ENCODE results near the gene RALGAPA1. TPM values are rescaled to one million over a fixed set of nuclear protein-coding genes. Genes with fewer than 3 reads are reported as not detected.

Gene RALGAPA1
- total and polyA plus RNA-seq, 2 donors from 2014 or later = 13.3 to 78.7 TPM

DNA sequence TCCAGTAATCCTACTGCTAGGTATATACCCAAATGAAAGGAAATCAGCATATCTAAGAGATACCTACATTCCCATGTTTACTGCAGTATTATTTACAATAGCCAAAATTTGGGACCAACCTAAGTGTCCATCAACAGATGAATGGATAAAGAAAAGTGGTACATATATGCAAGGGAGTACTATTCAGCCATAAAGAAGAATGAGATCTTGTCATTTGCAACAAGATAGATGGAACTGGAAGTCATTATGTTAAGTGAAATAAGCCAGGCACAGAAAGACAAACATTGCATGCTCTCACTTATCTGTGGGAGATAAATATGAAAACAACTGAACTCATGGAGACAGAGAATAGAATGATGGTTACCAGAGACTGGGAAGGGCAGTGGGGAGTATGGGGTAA, 165.6 kb downstream of the RALGAPA1 start:
- Histone ChIP-seq H3K27ac (ENCODE audit: low read depth in 2 of 2, low read length in 2 of 2) (no peak overlapping the region), H3K4me3 (ENCODE audit: low read length in 3 of 3) (no peak overlapping the region), H3K9ac (ENCODE audit: low read length in 3 of 3) (no peak overlapping the region), H3K27me3 (ENCODE audit: control insufficient read depth, insufficient read depth, low read length) (no peaks in the 10 kb centered on the region), H3K4me1 (ENCODE audit: control insufficient read depth in 2 of 3, insufficient read depth in 2 of 3, low read depth in 1 of 3, low read length in 3 of 3) (no peaks in the 10 kb centered on the region), H3K36me3 (ENCODE audit: control insufficient read depth in 2 of 3, insufficient read depth in 3 of 3, low read length in 3 of 3) (peaks cover 0 to 5% (median 2%) of the 10 kb centered on the region in 3 donors), H3K9me3 (ENCODE audit: control insufficient read depth in 2 of 3, insufficient read depth in 1 of 3, low read length in 3 of 3) (peaks cover 0 to 7% (median 0%) of the 10 kb centered on the region in 3 donors)
- DNase-seq (no peak), FAIRE-seq (no peak)
- TF ChIP-seq CTCF (IDR thresholded peaks at IDR 0.05; ENCODE audit: borderline replicate concordance, extremely low read depth, insufficient read depth) = no peak
- intact Hi-C loops (cut with DNase I) = no loop called here

DNA sequence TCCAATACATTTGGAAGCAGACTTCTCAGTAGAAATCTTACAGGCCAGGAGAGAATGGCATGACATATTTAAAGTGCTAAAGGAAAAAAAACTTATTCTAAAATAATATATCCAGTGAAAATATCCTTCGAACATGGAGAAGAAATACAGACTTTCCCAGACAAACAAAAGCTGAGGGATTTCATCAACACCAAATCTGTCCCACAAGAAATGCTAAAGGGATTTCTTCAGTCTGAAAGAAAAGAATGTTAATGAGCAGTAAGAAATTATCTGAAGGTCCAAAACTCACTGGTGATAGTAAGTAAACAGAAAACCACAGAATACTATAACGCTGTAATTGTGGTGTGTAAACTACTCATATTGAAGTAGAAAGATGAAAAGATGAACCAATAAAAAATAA, 171.2 kb downstream of the RALGAPA1 start:
- H3K4me3 ChIP-seq (ENCODE audit: low read length in 3 of 3) = no peak overlapping the region
- intact Hi-C loops (cut with DNase I) = no loop called here
- no peak overlapping the region for H3K27ac ChIP-seq (ENCODE audit: low read depth in 2 of 2, low read length in 2 of 2)
- no peak for TF ChIP-seq CTCF (IDR thresholded peaks at IDR 0.05; ENCODE audit: borderline replicate concordance, extremely low read depth, insufficient read depth)
- no peak for DNase-seq
- H3K36me3 ChIP-seq (ENCODE audit: control insufficient read depth in 2 of 3, insufficient read depth in 3 of 3, low read length in 3 of 3) = peaks cover 0 to 3% (median 2%) of the 10 kb centered on the region in 3 donors
- no peaks in the 10 kb centered on the region for H3K4me1 ChIP-seq (ENCODE audit: control insufficient read depth in 2 of 3, insufficient read depth in 2 of 3, low read depth in 1 of 3, low read length in 3 of 3)
- H3K27me3 ChIP-seq (ENCODE audit: control insufficient read depth, insufficient read depth, low read length) = no peaks in the 10 kb centered on the region
- H3K9ac ChIP-seq (ENCODE audit: low read length in 3 of 3) = no peak overlapping the region
- FAIRE-seq = no peak
- H3K9me3 ChIP-seq (ENCODE audit: control insufficient read depth in 2 of 3, insufficient read depth in 1 of 3, low read length in 3 of 3) = peaks cover 0 to 7% (median 0%) of the 10 kb centered on the region in 3 donors

DNA sequence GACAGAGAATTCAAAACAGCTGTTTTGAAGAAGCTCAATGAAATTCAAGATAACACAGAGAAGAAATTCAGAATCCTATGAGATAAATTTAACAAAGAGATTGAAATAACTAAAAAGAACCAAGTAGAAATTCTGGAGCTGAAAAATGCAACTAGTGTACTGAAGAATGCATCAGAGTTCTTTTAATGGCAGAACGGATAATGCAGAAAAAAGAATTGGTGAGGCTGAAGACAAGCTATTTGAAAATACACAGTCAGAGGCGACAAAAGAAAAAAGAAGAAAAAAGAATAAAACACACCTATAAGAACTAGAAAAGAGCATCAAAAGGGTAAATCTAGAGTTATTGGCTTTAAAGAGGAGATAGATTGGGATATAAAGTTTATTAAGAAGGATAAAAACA, 171.8 kb downstream of the RALGAPA1 start:
- TF ChIP-seq CTCF (IDR thresholded peaks at IDR 0.05; ENCODE audit: borderline replicate concordance, extremely low read depth, insufficient read depth) = no peak
- Histone ChIP-seq H3K9me3 (ENCODE audit: control insufficient read depth in 2 of 3, insufficient read depth in 1 of 3, low read length in 3 of 3) (peaks cover 0 to 3% (median 0%) of the 10 kb centered on the region in 3 donors), H3K4me3 (ENCODE audit: low read length in 3 of 3) (no peak overlapping the region), H3K27ac (ENCODE audit: low read depth in 2 of 2, low read length in 2 of 2) (no peak overlapping the region), H3K27me3 (ENCODE audit: control insufficient read depth, insufficient read depth, low read length) (no peaks in the 10 kb centered on the region), H3K9ac (ENCODE audit: low read length in 3 of 3) (no peak overlapping the region), H3K36me3 (ENCODE audit: control insufficient read depth in 2 of 3, insufficient read depth in 3 of 3, low read length in 3 of 3) (peaks cover 0 to 3% (median under 1%) of the 10 kb centered on the region in 3 donors), H3K4me1 (ENCODE audit: control insufficient read depth in 2 of 3, insufficient read depth in 2 of 3, low read depth in 1 of 3, low read length in 3 of 3) (no peaks in the 10 kb centered on the region)
- FAIRE-seq (no peak), DNase-seq (no peak)
- intact Hi-C loops (cut with DNase I) = no loop called here

- no peaks in the 10 kb centered on the region for H3K36me3 ChIP-seq (ENCODE audit: control insufficient read depth in 2 of 3, insufficient read depth in 3 of 3, low read length in 3 of 3)
- no peak overlapping the region for H3K27ac ChIP-seq (ENCODE audit: low read depth in 2 of 2, low read length in 2 of 2)
- no peaks in the 10 kb centered on the region for H3K4me1 ChIP-seq (ENCODE audit: control insufficient read depth in 2 of 3, insufficient read depth in 2 of 3, low read depth in 1 of 3, low read length in 3 of 3)
- TF ChIP-seq CTCF (IDR thresholded peaks at IDR 0.05; ENCODE audit: borderline replicate concordance, extremely low read depth, insufficient read depth) = no peak
- no peak for DNase-seq
- H3K9ac ChIP-seq (ENCODE audit: low read length in 3 of 3) = no peak overlapping the region
- FAIRE-seq = no peak
- H3K4me3 ChIP-seq (ENCODE audit: low read length in 3 of 3) = no peak overlapping the region
- no peaks in the 10 kb centered on the region for H3K27me3 ChIP-seq (ENCODE audit: control insufficient read depth, insufficient read depth, low read length)
- intact Hi-C loops (cut with DNase I) = no loop called here
- H3K9me3 ChIP-seq (ENCODE audit: control insufficient read depth in 2 of 3, insufficient read depth in 1 of 3, low read length in 3 of 3) = no peaks in the 10 kb centered on the region
These were observed 176.4 kb downstream of the RALGAPA1 start for GRCh38 chr14:35632676-35633075.
